ENCODE measurements around the gene WASF2.
A peak's percentile ranks its signal among the peaks of the same experiment; 100 is the strongest.

WASF2 gene

DNA sequence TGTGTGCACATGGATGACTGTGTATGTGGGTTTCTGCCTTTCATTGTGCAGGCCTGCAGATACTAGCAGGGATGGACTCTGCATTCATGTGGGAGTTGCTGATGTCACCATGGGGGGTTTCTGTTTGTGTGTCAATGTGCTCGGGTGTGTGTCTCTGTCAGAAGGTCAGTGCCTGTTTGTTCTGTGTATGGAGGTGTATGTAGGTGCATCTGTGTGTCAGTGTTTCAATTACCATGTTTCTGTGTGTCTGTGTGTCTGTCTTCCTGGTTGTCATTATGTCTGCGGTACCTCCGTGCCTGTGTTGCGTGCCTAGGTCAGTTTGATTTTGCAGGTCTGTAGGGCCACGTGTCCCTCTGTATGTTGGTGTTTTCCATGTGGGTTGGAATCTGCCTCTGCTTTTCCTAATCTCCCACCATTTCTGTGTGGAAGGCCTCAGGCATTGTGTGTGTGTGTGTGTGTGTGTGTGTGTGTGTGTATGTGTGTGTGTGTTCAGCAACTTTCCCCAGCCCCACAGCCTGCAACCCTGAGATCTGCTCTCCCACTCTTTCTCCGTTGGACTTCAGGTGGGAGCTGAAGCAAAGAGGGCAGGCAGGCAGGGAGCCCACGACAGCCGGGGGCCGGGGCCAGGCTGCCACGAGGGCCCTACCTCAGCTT lies 36.7 kb upstream of the WASF2 start:
- no peaks in the 10 kb centered on the region for H3K9me2 ChIP-seq (replicated peaks; ENCODE audit: insufficient read depth, low read length)
- peak overlapping the region; percentile 31 for H3K4me3 ChIP-seq (ENCODE audit: insufficient read depth, low read length, poor library complexity, severe bottlenecking)
- H3K27me3 ChIP-seq (ENCODE audit: low read length): no peaks in the 10 kb centered on the region
- no peaks in the 10 kb centered on the region for H3K36me3 ChIP-seq (ENCODE audit: low read length)
- H2AFZ ChIP-seq (ENCODE audit: low read depth, low read length, severe bottlenecking): no peak overlapping the region
- H3K9me3 ChIP-seq (ENCODE audit: insufficient read depth, low read length): no peaks in the 10 kb centered on the region
- H3K27ac ChIP-seq (ENCODE audit: low read depth, low read length): peak overlapping the region; percentile 79
- no peaks in the 10 kb centered on the region for H3K79me2 ChIP-seq (ENCODE audit: insufficient read depth, low read length)
- TF ChIP-seq EZH2phosphoT487 (conservative IDR thresholded peaks at IDR 0.05; ENCODE audit: low read length): no peak
- TF ChIP-seq, protein P1, sequence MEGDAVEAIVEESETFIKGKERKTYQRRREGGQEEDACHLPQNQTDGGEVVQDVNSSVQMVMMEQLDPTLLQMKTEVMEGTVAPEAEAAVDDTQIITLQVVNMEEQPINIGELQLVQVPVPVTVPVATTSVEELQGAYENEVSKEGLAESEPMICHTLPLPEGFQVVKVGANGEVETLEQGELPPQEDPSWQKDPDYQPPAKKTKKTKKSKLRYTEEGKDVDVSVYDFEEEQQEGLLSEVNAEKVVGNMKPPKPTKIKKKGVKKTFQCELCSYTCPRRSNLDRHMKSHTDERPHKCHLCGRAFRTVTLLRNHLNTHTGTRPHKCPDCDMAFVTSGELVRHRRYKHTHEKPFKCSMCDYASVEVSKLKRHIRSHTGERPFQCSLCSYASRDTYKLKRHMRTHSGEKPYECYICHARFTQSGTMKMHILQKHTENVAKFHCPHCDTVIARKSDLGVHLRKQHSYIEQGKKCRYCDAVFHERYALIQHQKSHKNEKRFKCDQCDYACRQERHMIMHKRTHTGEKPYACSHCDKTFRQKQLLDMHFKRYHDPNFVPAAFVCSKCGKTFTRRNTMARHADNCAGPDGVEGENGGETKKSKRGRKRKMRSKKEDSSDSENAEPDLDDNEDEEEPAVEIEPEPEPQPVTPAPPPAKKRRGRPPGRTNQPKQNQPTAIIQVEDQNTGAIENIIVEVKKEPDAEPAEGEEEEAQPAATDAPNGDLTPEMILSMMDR (IDR thresholded peaks at IDR 0.05; ENCODE audit: insufficient read depth, low read length, poor library complexity, severe bottlenecking): no peak
- peak overlapping the region; percentile 48; the same call in 1 of the 2 replicates for H3K9ac ChIP-seq (ENCODE audit: low read length)
- H3F3A ChIP-seq (ENCODE audit: insufficient read depth): peaks cover 15% of the 10 kb centered on the region
- peak overlapping the region; percentile 62 for H3K4me2 ChIP-seq (ENCODE audit: low read depth, low read length, poor library complexity, severe bottlenecking)
- no peaks in the 10 kb centered on the region for H4K20me1 ChIP-seq (ENCODE audit: low read depth, low read length)

- Histone ChIP-seq H3F3A (ENCODE audit: insufficient read depth) (peaks cover 15% of the 10 kb centered on the region), H3K27me3 (ENCODE audit: low read length) (no peaks in the 10 kb centered on the region), H3K9me2 (replicated peaks; ENCODE audit: insufficient read depth, low read length) (no peaks in the 10 kb centered on the region), H2AFZ (ENCODE audit: low read depth, low read length, severe bottlenecking) (peak overlapping the region; percentile 80), H3K79me2 (ENCODE audit: insufficient read depth, low read length) (no peaks in the 10 kb centered on the region), H3K9ac (ENCODE audit: low read length) (peak overlapping the region; percentile 48; the same call in 1 of the 2 replicates), H4K20me1 (ENCODE audit: low read depth, low read length) (no peaks in the 10 kb centered on the region), H3K4me3 (ENCODE audit: insufficient read depth, low read length, poor library complexity, severe bottlenecking) (peak overlapping the region; percentile 31), H3K9me3 (ENCODE audit: insufficient read depth, low read length) (no peaks in the 10 kb centered on the region), H3K4me2 (ENCODE audit: low read depth, low read length, poor library complexity, severe bottlenecking) (peak overlapping the region; percentile 62), H3K36me3 (ENCODE audit: low read length) (no peaks in the 10 kb centered on the region), H3K27ac (ENCODE audit: low read depth, low read length) (peak overlapping the region; percentile 79)
- TF ChIP-seq EZH2phosphoT487 (conservative IDR thresholded peaks at IDR 0.05; ENCODE audit: low read length): no peak
- TF ChIP-seq, protein P1 (IDR thresholded peaks at IDR 0.05; ENCODE audit: insufficient read depth, low read length, poor library complexity, severe bottlenecking): no peak
Measured at GRCh38 chr1:27525296-27526272, 35.6 kb upstream of the WASF2 start.

DNA sequence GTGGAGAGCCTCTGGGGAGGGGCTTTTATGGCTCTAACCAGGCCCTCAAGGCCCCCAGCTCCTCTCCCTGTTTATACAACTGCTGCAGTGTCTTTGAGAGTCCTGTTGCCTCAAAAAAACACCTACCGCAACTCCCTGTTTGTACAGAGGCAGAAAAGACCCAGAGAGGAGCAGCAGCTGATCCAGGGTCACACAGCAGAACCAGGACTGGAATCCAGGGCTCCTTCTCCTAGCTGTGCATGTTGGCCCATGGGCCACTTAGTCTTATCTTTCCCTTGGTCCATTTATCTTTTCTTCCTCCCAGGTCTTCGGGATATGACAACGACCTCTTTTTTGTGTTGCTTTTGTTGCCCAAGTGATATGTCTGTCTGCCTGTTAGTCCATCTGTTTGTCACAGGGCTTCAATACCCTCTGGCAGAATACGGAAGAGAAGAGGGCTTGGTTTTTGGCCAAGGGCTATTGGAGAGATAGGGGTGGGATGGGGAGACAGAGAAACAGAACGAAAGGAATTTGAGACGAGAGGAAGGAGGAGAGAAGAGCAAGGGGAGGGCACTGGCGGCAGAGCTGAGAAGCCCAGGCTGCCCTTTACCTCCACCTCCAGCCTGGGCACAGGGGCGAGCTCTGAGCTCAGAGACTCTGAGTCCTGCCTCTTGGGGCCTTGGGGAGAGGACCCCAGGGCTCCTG lies 33.5 kb upstream of the WASF2 start:
- Histone ChIP-seq H3F3A (ENCODE audit: insufficient read depth) (peaks cover 15% of the 10 kb centered on the region), H3K4me3 (ENCODE audit: insufficient read depth, low read length, poor library complexity, severe bottlenecking) (no peak overlapping the region), H3K36me3 (ENCODE audit: low read length) (no peaks in the 10 kb centered on the region), H3K27me3 (ENCODE audit: low read length) (no peaks in the 10 kb centered on the region), H4K20me1 (ENCODE audit: low read depth, low read length) (no peaks in the 10 kb centered on the region), H3K4me2 (ENCODE audit: low read depth, low read length, poor library complexity, severe bottlenecking) (no peak overlapping the region), H3K27ac (ENCODE audit: low read depth, low read length) (no peak overlapping the region), H3K9ac (ENCODE audit: low read length) (no peak overlapping the region), H3K9me2 (replicated peaks; ENCODE audit: insufficient read depth, low read length) (no peaks in the 10 kb centered on the region), H3K9me3 (ENCODE audit: insufficient read depth, low read length) (no peaks in the 10 kb centered on the region), H2AFZ (ENCODE audit: low read depth, low read length, severe bottlenecking) (no peak overlapping the region), H3K79me2 (ENCODE audit: insufficient read depth, low read length) (no peaks in the 10 kb centered on the region)
- TF ChIP-seq EZH2phosphoT487 (conservative IDR thresholded peaks at IDR 0.05; ENCODE audit: low read length): no peak
- TF ChIP-seq, protein P1 (IDR thresholded peaks at IDR 0.05; ENCODE audit: insufficient read depth, low read length, poor library complexity, severe bottlenecking): no peak

All from SU-DHL-6 (cell line).